ENCODE measurements around the gene GAGE13. TPM values are rescaled to one million over a fixed set of nuclear protein-coding genes. Genes with fewer than 3 reads are reported as not detected.
"Not testable (repeated sequence)": the region's sequence is repeated elsewhere in the genome, so short reads cannot be mapped to it uniquely, and the experiment has no call there.

Gene GAGE13
- total RNA-seq, 1 donor: not detected

- Histone ChIP-seq H3K27ac (ENCODE audit: low read depth, low read length) (no peak overlapping the region), H4K20me1 (ENCODE audit: insufficient read depth, low read length) (no peaks in the 10 kb centered on the region), H3K79me2 (ENCODE audit: insufficient read depth, low read length) (no peaks in the 10 kb centered on the region), H3K4me3 (ENCODE audit: insufficient read depth, low read length) (no peak overlapping the region), H2AFZ (ENCODE audit: low read length) (no peak overlapping the region), H3K4me1 (ENCODE audit: insufficient read depth, low read length) (no peaks in the 10 kb centered on the region), H3K36me3 (ENCODE audit: insufficient read depth, low read length) (no peaks in the 10 kb centered on the region), H3K4me2 (ENCODE audit: insufficient read depth, low read length) (no peak overlapping the region), H3K27me3 (ENCODE audit: insufficient read depth, low read length) (no peaks in the 10 kb centered on the region), H3K9me3 (ENCODE audit: low read depth, low read length) (no peaks in the 10 kb centered on the region)
- no peak for TF ChIP-seq CTCF (IDR thresholded peaks at IDR 0.05; ENCODE audit: extremely low read depth, low read depth, low read length)
- DNase-seq (ENCODE audit: insufficient read length, low spot score, missing footprints): no peak
Measured at GRCh38 chrX:49292400-49293362, 38.7 kb upstream of the GAGE13 start.

GRCh38 chrX:49299293-49299692 is 32.1 kb upstream of the GAGE13 start:
- not testable (repeated sequence) for H3K27ac ChIP-seq (ENCODE audit: low read depth, low read length); H3K4me3 ChIP-seq (ENCODE audit: insufficient read depth, low read length); H3K79me2 ChIP-seq (ENCODE audit: insufficient read depth, low read length); H3K36me3 ChIP-seq (ENCODE audit: insufficient read depth, low read length); H3K9me3 ChIP-seq (ENCODE audit: low read depth, low read length); H2AFZ ChIP-seq (ENCODE audit: low read length); H3K4me1 ChIP-seq (ENCODE audit: insufficient read depth, low read length); H3K27me3 ChIP-seq (ENCODE audit: insufficient read depth, low read length); H4K20me1 ChIP-seq (ENCODE audit: insufficient read depth, low read length); DNase-seq (ENCODE audit: insufficient read length, low spot score, missing footprints); H3K4me2 ChIP-seq (ENCODE audit: insufficient read depth, low read length)

- no peak overlapping the region for H3K27ac ChIP-seq (ENCODE audit: low read depth, low read length)
- peak; percentile 55 for DNase-seq (ENCODE audit: insufficient read length, low spot score, missing footprints)
- no peaks in the 10 kb centered on the region for H3K27me3 ChIP-seq (ENCODE audit: insufficient read depth, low read length)
- H2AFZ ChIP-seq (ENCODE audit: low read length): no peak overlapping the region
- no peak overlapping the region for H3K4me2 ChIP-seq (ENCODE audit: insufficient read depth, low read length)
- no peaks in the 10 kb centered on the region for H3K9me3 ChIP-seq (ENCODE audit: low read depth, low read length)
- H4K20me1 ChIP-seq (ENCODE audit: insufficient read depth, low read length): no peaks in the 10 kb centered on the region
- H3K79me2 ChIP-seq (ENCODE audit: insufficient read depth, low read length): no peaks in the 10 kb centered on the region
- H3K36me3 ChIP-seq (ENCODE audit: insufficient read depth, low read length): no peaks in the 10 kb centered on the region
- no peaks in the 10 kb centered on the region for H3K4me1 ChIP-seq (ENCODE audit: insufficient read depth, low read length)
- no peak for TF ChIP-seq CTCF (IDR thresholded peaks at IDR 0.05; ENCODE audit: extremely low read depth, low read depth, low read length)
- no peak overlapping the region for H3K4me3 ChIP-seq (ENCODE audit: insufficient read depth, low read length)
Measured at GRCh38 chrX:49300703-49301102, 30.7 kb upstream of the GAGE13 start.

GRCh38 chrX:49303346-49303745 is 28.0 kb upstream of the GAGE13 start, which contains the start of gene GAGE10:
GAGE10 (plus strand) TSS chrX:49303646; CDS start chrX:49304860, 1,214 bp downstream.
- H3K27ac ChIP-seq (ENCODE audit: low read depth, low read length): no peak within 1 kb of the TSS
- no peaks in the 10 kb centered on the region for H3K4me1 ChIP-seq (ENCODE audit: insufficient read depth, low read length)
- peak; percentile 65 for DNase-seq (ENCODE audit: insufficient read length, low spot score, missing footprints)
- H3K79me2 ChIP-seq (ENCODE audit: insufficient read depth, low read length): no peaks in the 10 kb centered on the region
- no peak within 1 kb of the TSS for H3K4me3 ChIP-seq (ENCODE audit: insufficient read depth, low read length)
- TF ChIP-seq CTCF (IDR thresholded peaks at IDR 0.05; ENCODE audit: extremely low read depth, low read depth, low read length): no peak
- no peak within 1 kb of the TSS for H3K4me2 ChIP-seq (ENCODE audit: insufficient read depth, low read length)
- H3K9me3 ChIP-seq (ENCODE audit: low read depth, low read length): no peaks in the 10 kb centered on the region
- H4K20me1 ChIP-seq (ENCODE audit: insufficient read depth, low read length): no peaks in the 10 kb centered on the region
- H2AFZ ChIP-seq (ENCODE audit: low read length): no peak within 1 kb of the TSS
- H3K27me3 ChIP-seq (ENCODE audit: insufficient read depth, low read length): no peaks in the 10 kb centered on the region
- no peaks in the 10 kb centered on the region for H3K36me3 ChIP-seq (ENCODE audit: insufficient read depth, low read length)

- H2AFZ ChIP-seq (ENCODE audit: low read length); H3K9me3 ChIP-seq (ENCODE audit: low read depth, low read length); H3K4me3 ChIP-seq (ENCODE audit: insufficient read depth, low read length): not testable (repeated sequence)
Measured at GRCh38 chrX:49307775-49308174, 23.6 kb upstream of the GAGE13 start.

More at GRCh38 chrX:49307775-49308174, 23.6 kb upstream of the GAGE13 start:
- H3K36me3 ChIP-seq (ENCODE audit: insufficient read depth, low read length); DNase-seq (ENCODE audit: insufficient read length, low spot score, missing footprints); H3K4me1 ChIP-seq (ENCODE audit: insufficient read depth, low read length); H4K20me1 ChIP-seq (ENCODE audit: insufficient read depth, low read length); H3K27ac ChIP-seq (ENCODE audit: low read depth, low read length); H3K4me2 ChIP-seq (ENCODE audit: insufficient read depth, low read length); H3K79me2 ChIP-seq (ENCODE audit: insufficient read depth, low read length); H3K27me3 ChIP-seq (ENCODE audit: insufficient read depth, low read length): not testable (repeated sequence)
